ENCODE data around the gene PRUNE2. TPM values are rescaled to one million over a fixed set of nuclear protein-coding genes. Genes with fewer than 3 reads are reported as not detected.

PRUNE2 gene
- total and polyA plus RNA-seq, 2 of the 13 experiments (the other 11 are each of a cell fraction or from before 2014, with no cell fraction given), result 0.02 TPM; not detected in 1

- Histone ChIP-seq H3K27ac (ENCODE audit: extremely low read length, insufficient read depth, low read length) (no peak overlapping the region), H3K4me1 (ENCODE audit: insufficient read depth, low read length) (no peaks in the 10 kb centered on the region), H3K4me3 (replicated peaks in 1 of 3; ENCODE audit: insufficient read depth in 1 of 3, low read depth in 2 of 3, low read length in 3 of 3) (no peak overlapping the region), H3K36me3 (replicated peaks in 1 of 2; ENCODE audit: control insufficient read depth in 1 of 2, insufficient read depth in 2 of 2, low read length in 2 of 2) (no peaks in the 10 kb centered on the region), H3K9ac (ENCODE audit: insufficient read depth, low read depth, low read length) (no peak overlapping the region), H3K9me3 (ENCODE audit: low read length) (no peaks in the 10 kb centered on the region), H3K4me2 (ENCODE audit: low read depth, low read length) (no peak overlapping the region), H3K79me2 (ENCODE audit: insufficient read depth, low read length) (no peaks in the 10 kb centered on the region), H3K27me3 (ENCODE audit: control insufficient read depth in 1 of 2, insufficient read depth in 2 of 2, low read length in 2 of 2) (no peaks in the 10 kb centered on the region), H2AFZ (ENCODE audit: low read length) (no peak overlapping the region), H4K20me1 (ENCODE audit: insufficient read depth, low read length) (no peaks in the 10 kb centered on the region)
- FAIRE-seq, result peak; percentile 26
- WGBS (ENCODE audit: low lambda C conversion rate), result 0% methylated on average over 1 of the region's 1 CpG
- no peak for DNase-seq (ENCODE audit: low spot score)
- intact Hi-C loops (cut with micrococcal nuclease; ENCODE audit: unreplicated experiment), result no loop called here
- ATAC-seq, result no peak
- ChIA-PET CTCF (ENCODE audit: low intra/inter-chr PET ratio, low total read pairs) (no interaction called here), POLR2A (no interaction called here)
- TF ChIP-seq ZBTB43 (CRISPR knock-in tag; conservative IDR thresholded peaks at IDR 0.05) (no peak), STAG1 (CRISPR knock-in tag; IDR thresholded peaks at IDR 0.05) (peak; percentile 12; the same call in 1 of the 2 replicates)
- no TSS peak for BruUV-seq (replicated peaks)
- in situ Hi-C loops (cut with HindIII; ENCODE audit: extremely low pct_ligation_motif_present, low pct_unique_long_range_greater_than_20kb), result no loop called here
These were observed 144.5 kb downstream of the PRUNE2 start for GRCh38 chr9:76761448-76761847.

GRCh38 chr9:76759732-76760131, 146.2 kb downstream of the PRUNE2 start:
- no peak overlapping the region for H3K9ac ChIP-seq (ENCODE audit: insufficient read depth, low read depth, low read length)
- intact Hi-C loops (cut with micrococcal nuclease; ENCODE audit: unreplicated experiment) (no loop called here), in situ Hi-C loops (cut with HindIII; ENCODE audit: extremely low pct_ligation_motif_present, low pct_unique_long_range_greater_than_20kb) (no loop called here)
- H3K27me3 ChIP-seq (ENCODE audit: control insufficient read depth in 1 of 2, insufficient read depth in 2 of 2, low read length in 2 of 2), result no peaks in the 10 kb centered on the region
- H3K4me1 ChIP-seq (ENCODE audit: insufficient read depth, low read length), result no peaks in the 10 kb centered on the region
- 0% methylated on average over 3 of the region's 6 CpGs for WGBS (ENCODE audit: low lambda C conversion rate)
- no peak overlapping the region for H3K4me2 ChIP-seq (ENCODE audit: low read depth, low read length)
- DNase-seq (ENCODE audit: low spot score) (no peak), FAIRE-seq (no peak), ATAC-seq (no peak)
- POLR2A ChIA-PET, result no interaction called here
- no peak overlapping the region for H3K4me3 ChIP-seq (replicated peaks in 1 of 3; ENCODE audit: insufficient read depth in 1 of 3, low read depth in 2 of 3, low read length in 3 of 3)
- H4K20me1 ChIP-seq (ENCODE audit: insufficient read depth, low read length), result no peaks in the 10 kb centered on the region
- CTCF ChIA-PET (ENCODE audit: low intra/inter-chr PET ratio, low total read pairs), result no interaction called here
- H3K79me2 ChIP-seq (ENCODE audit: insufficient read depth, low read length), result no peaks in the 10 kb centered on the region
- no peaks in the 10 kb centered on the region for H3K9me3 ChIP-seq (ENCODE audit: low read length)
- no peaks in the 10 kb centered on the region for H3K36me3 ChIP-seq (replicated peaks in 1 of 2; ENCODE audit: control insufficient read depth in 1 of 2, insufficient read depth in 2 of 2, low read length in 2 of 2)
- BruUV-seq (replicated peaks), result no TSS peak
- H3K27ac ChIP-seq (ENCODE audit: extremely low read length, insufficient read depth, low read length), result no peak overlapping the region
- H2AFZ ChIP-seq (ENCODE audit: low read length), result no peak overlapping the region
- TF ChIP-seq KDM1A (CRISPR knock-in tag; IDR thresholded peaks at IDR 0.05) (no peak), ZNF510 (CRISPR knock-in tag; IDR thresholded peaks at IDR 0.05; ENCODE audit: low read depth) (no peak), CHCHD3 (CRISPR knock-in tag; IDR thresholded peaks at IDR 0.05) (no peak), ZNF790 (CRISPR knock-in tag; IDR thresholded peaks at IDR 0.05; ENCODE audit: borderline replicate concordance) (no peak), MLXIP (CRISPR knock-in tag; IDR thresholded peaks at IDR 0.05; ENCODE audit: borderline replicate concordance) (no peak), RNF219 (CRISPR knock-in tag; IDR thresholded peaks at IDR 0.05) (no peak)

Measured in HepG2 (cell line).